Frontal cortex (tissue), 4 donors: ENCODE data around the gene CTSH. TPM values are rescaled to one million over a fixed set of nuclear protein-coding genes. Genes with fewer than 3 reads are reported as not detected.
"Not testable (repeated sequence)": the region's sequence is repeated elsewhere in the genome, so short reads cannot be mapped to it uniquely, and the experiment has no call there.

Source experiments
- DNase-seq, 2 donors: peaks; one replicate each; pipeline ENCODE4 v3.0.0; 2012; ENCODE audit warnings: low spot score in 2 of 2
- FAIRE-seq: peaks from 2 replicates; lab custom pipeline; 2012; peaks lifted over from hg19 to GRCh38; lab: Jason Lieb, UNC
- small RNA-seq: library from RNA; depleted of rRNA; stranded (forward); fragments of <200 nt; gene quantifications from one replicate; pipeline ENCODE3, GENCODE V24; 2014
- total RNA-seq: library from RNA; depleted of rRNA; stranded (reverse); fragments of >200 nt; gene quantifications from one replicate; pipeline ENCODE4 v1.2.3, GENCODE V29; 2014
- donor health status: control.
- donor health status: control.
- donor health status: control.

Gene CTSH
- total RNA-seq, 1 donor from 2014 or later, result 4.9 TPM

DNA sequence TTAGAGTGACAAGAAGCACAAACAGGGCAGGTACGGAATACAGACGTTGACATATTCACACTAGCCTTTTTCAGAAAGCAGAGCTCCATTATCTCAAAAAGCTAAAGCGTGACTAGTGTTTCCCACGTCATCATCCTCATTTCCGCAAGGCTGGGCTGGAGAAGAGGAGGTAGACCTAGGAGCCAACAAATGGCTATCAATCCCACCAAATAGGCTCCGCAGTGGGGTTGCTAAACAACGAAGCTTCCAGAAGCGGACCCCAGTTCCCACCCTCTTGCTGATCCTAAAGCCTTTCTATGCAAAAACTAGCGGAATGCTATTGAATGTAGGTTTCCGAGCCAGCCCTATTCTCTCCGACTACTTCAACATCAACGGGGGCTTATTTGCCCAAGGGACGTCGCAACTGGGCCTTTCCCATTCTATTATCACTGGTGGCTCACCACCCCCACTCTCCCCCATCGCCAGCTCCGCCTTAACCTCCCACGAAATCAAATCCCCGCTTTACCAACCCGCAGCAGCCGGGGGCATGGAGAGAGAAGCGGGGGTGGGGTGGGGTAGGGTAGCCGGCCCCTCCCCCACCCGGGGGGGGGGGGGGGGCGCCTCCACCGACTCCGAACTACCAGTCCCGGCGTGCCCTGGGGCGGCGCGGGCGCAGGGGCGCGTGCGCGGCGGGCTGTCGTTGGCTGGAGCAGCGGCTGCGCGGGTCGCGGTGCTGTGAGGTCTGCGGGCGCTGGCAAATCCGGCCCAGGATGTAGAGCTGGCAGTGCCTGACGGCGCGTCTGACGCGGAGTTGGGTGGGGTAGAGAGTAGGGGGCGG is 72.5 kb downstream of the CTSH start, which contains the start of gene MORF4L1:
TSS of gene MORF4L1 (plus strand) at position 736 of the 817 bp plus-strand sequence. CDS start 128 bp downstream, outside the sequence.
- no peak for FAIRE-seq
- peak; percentile 94 to 95 for DNase-seq

DNA sequence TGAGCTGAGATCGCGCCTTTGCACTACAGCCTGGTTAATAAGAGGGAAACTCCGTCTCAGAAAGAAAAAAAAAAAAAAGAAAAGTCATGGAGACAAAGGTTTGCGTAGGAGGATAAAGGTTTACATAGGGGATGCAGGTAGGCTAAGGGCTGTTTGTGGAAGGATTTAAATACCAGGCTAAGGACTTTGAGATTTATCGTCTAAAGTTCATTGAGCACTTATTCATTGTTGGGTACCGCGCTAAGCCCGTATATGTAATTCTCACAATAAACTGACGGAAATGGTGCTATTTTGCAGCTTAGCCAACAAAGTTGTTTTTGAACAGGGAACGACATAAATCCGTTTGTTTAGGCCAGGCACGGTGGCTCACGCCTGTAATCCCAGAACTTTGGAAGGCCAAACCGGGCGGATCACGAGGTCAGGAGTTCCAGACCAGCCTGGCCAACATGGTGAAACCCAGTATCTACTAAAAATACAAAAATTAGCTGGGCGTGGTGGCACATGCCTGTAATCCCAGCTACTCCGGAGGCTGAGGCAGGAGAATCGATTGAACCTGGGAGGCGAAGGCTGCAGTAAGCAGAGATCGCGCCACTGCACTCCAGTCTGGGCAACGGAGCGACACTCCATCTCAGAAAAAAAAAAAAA is 73.2 kb downstream of the CTSH start:
- FAIRE-seq, DNase-seq: not testable (repeated sequence)

Small RNAs within 50 kb of the gene (small RNA-seq; reads per million reads assigned to genes)
- not detected for gene RNU6-415P

Other genes with a start within 250 kb of the CTSH start
- 8.6 TPM for gene ADAMTS7, start 133.6 kb downstream of the CTSH start, total RNA-seq
- 1,097 TPM for gene MORF4L1, start 72.2 kb downstream of the CTSH start, total RNA-seq
- gene RASGRF1, start 145.7 kb upstream of the CTSH start, total RNA-seq, result 4.5 TPM